Hepatocyte (in vitro differentiated cells): Measurements from ENCODE around the gene ANKRD44. TPM values are rescaled to one million over a fixed set of nuclear protein-coding genes. Genes with fewer than 3 reads are reported as not detected.

Experiments used
- DNase-seq: peaks from one replicate; pipeline ENCODE4 v3.0.0-alpha.2; 2016; ENCODE audit warnings: low spot score
- H2AFZ ChIP-seq: fragments of 200-600 bp; sonication (generic); 2 replicates; pipeline ENCODE4 v1.6.0; 2016; ENCODE audit warnings: antibody characterized with exemption, mild to moderate bottlenecking
- H3K27ac ChIP-seq: fragments of 200-600 bp; sonication (generic); 2 replicates; pipeline ENCODE4 v1.5.1; 2016; ENCODE audit warnings: mild to moderate bottlenecking
- H3K27me3 ChIP-seq: fragments of 200-600 bp; sonication (generic); 2 replicates; pipeline ENCODE4 v1.6.1; 2016
- H3K36me3 ChIP-seq: fragments of 200-600 bp; sonication (generic); replicated peaks from 2 replicates; pipeline ENCODE4 v1.5.1; 2016; ENCODE audit warnings: low read depth; ENCODE audit not compliant: insufficient read depth
- H3K4me1 ChIP-seq: fragments of 200-600 bp; sonication (generic); 2 replicates; pipeline ENCODE4 v1.5.1; 2016; ENCODE audit warnings: mild to moderate bottlenecking, moderate library complexity; ENCODE audit not compliant: insufficient read depth
- H3K4me2 ChIP-seq: fragments of 200-600 bp; sonication (generic); 2 replicates; pipeline ENCODE4 v1.6.0; 2016
- H3K4me3 ChIP-seq: fragments of 200-600 bp; sonication (generic); 2 replicates; pipeline ENCODE4 v1.5.1; 2016; ENCODE audit warnings: mild to moderate bottlenecking
- H3K79me2 ChIP-seq: fragments of 200-600 bp; sonication (generic); 2 replicates; pipeline ENCODE4 v1.6.0; 2017; ENCODE audit warnings: mild to moderate bottlenecking
- H3K9me2 ChIP-seq: fragments of 200-600 bp; sonication (generic); replicated peaks from 2 replicates; pipeline ENCODE4 v1.6.0; 2017; ENCODE audit warnings: mild to moderate bottlenecking; ENCODE audit not compliant: insufficient read depth
- H3K9me3 ChIP-seq: fragments of 200-600 bp; sonication (generic); 2 replicates; pipeline ENCODE4 v1.5.1; 2016; ENCODE audit warnings: low read depth, mild to moderate bottlenecking
- H4K20me1 ChIP-seq: fragments of 200-600 bp; sonication (generic); 2 replicates; pipeline ENCODE4 v1.6.0; 2016; ENCODE audit warnings: mild to moderate bottlenecking; ENCODE audit not compliant: insufficient read depth, poor library complexity, severe bottlenecking
- CTCF ChIP-seq: fragments of 200-600 bp; sonication (generic); IDR thresholded peaks from 2 replicates; pipeline ENCODE4 v1.5.1; 2016; ENCODE audit warnings: antibody characterized with exemption, mild to moderate bottlenecking; ENCODE audit not compliant: poor library complexity
- EZH2 ChIP-seq: fragments of 200-600 bp; sonication (generic); IDR thresholded peaks from 2 replicates; pipeline ENCODE4 v1.6.1; 2016; ENCODE audit warnings: antibody characterized with exemption, mild to moderate bottlenecking, borderline replicate concordance
- EZH2phosphoT487 ChIP-seq: fragments of 200-600 bp; sonication (generic); IDR thresholded peaks from one replicate; pipeline ENCODE4 v1.6.1; 2018; ENCODE audit warnings: antibody characterized with exemption, mild to moderate bottlenecking, low read depth, moderate library complexity; ENCODE audit not compliant: unreplicated experiment, severe bottlenecking
- WGBS: methylation state at CpG from one replicate; pipeline ENCODE4 v1.1.6; 2016; ENCODE audit warnings: low lambda C conversion rate; ENCODE audit errors: missing lambda C conversion rate; 5-methylcytosine and 5-hydroxymethylcytosine counted together
- polyA plus RNA-seq: library from polyadenylated mRNA; unstranded; fragments of >200 nt; fragmentation: Nextera tagmentation; extraction: Ambion mirVana; gene quantifications from 2 replicates; pipeline ENCODE4 v1.2.1, GENCODE V29; 2016
- total RNA-seq: library from RNA; depleted of rRNA; stranded (reverse); fragments of >200 nt; gene quantifications from 2 replicates; pipeline ENCODE4 v1.2.3, GENCODE V29; 2014

ANKRD44 gene
- total and polyA plus RNA-seq, 2 experiments from 2014 or later, result 5.9 to 9.1 TPM

- H3K79me2 ChIP-seq, result no peaks in the 10 kb centered on the region
- DNase-seq, result no peak
- WGBS, result 90% methylated on average over 1 of the region's 1 CpG
- H3K4me3 ChIP-seq, result no peak overlapping the region
- peaks cover 9% of the 10 kb centered on the region for H3K9me3 ChIP-seq
- H3K4me1 ChIP-seq, result no peaks in the 10 kb centered on the region
- H3K36me3 ChIP-seq, result no peaks in the 10 kb centered on the region
- no peaks in the 10 kb centered on the region for H3K9me2 ChIP-seq
- H2AFZ ChIP-seq, result no peak overlapping the region
- H3K27ac ChIP-seq, result no peak overlapping the region
- H3K27me3 ChIP-seq, result no peaks in the 10 kb centered on the region
- no peaks in the 10 kb centered on the region for H4K20me1 ChIP-seq
- no peak for TF ChIP-seq CTCF
- TF ChIP-seq EZH2phosphoT487, result no peak
- TF ChIP-seq EZH2, result no peak
- no peak overlapping the region for H3K4me2 ChIP-seq
Observed at GRCh38 chr2:197058777-197059300, 251.7 kb downstream of the ANKRD44 start.

GRCh38 chr2:197057959-197058358, 252.6 kb downstream of the ANKRD44 start:
- Histone ChIP-seq H3K9me2 (no peaks in the 10 kb centered on the region), H3K4me3 (no peak overlapping the region), H3K9me3 (peaks cover 9% of the 10 kb centered on the region), H3K4me1 (no peaks in the 10 kb centered on the region), H3K27ac (no peak overlapping the region), H3K79me2 (no peaks in the 10 kb centered on the region), H3K27me3 (no peaks in the 10 kb centered on the region), H2AFZ (no peak overlapping the region), H3K36me3 (no peaks in the 10 kb centered on the region), H4K20me1 (no peaks in the 10 kb centered on the region), H3K4me2 (no peak overlapping the region)
- no peak for DNase-seq
- TF ChIP-seq EZH2phosphoT487, result no peak
- TF ChIP-seq EZH2, result no peak
- no peak for TF ChIP-seq CTCF
- 80% methylated on average over 2 of the region's 2 CpGs for WGBS

GRCh38 chr2:197055045-197055444, 255.5 kb downstream of the ANKRD44 start:
- no peak overlapping the region for H3K27ac ChIP-seq
- H3K4me1 ChIP-seq, result no peaks in the 10 kb centered on the region
- no peaks in the 10 kb centered on the region for H3K9me2 ChIP-seq
- H3K4me2 ChIP-seq, result no peak overlapping the region
- DNase-seq, result no peak
- H2AFZ ChIP-seq, result no peak overlapping the region
- H3K27me3 ChIP-seq, result no peaks in the 10 kb centered on the region
- H3K36me3 ChIP-seq, result no peaks in the 10 kb centered on the region
- H4K20me1 ChIP-seq, result no peaks in the 10 kb centered on the region
- H3K4me3 ChIP-seq, result no peak overlapping the region
- no peaks in the 10 kb centered on the region for H3K79me2 ChIP-seq
- TF ChIP-seq CTCF, result no peak
- TF ChIP-seq EZH2phosphoT487, result no peak
- TF ChIP-seq EZH2, result no peak
- peaks cover 9% of the 10 kb centered on the region for H3K9me3 ChIP-seq

GRCh38 chr2:197054437-197054836, 256.1 kb downstream of the ANKRD44 start:
- Histone ChIP-seq H3K4me2 (no peak overlapping the region), H2AFZ (no peak overlapping the region), H3K9me2 (no peaks in the 10 kb centered on the region), H3K27me3 (no peaks in the 10 kb centered on the region), H3K4me1 (no peaks in the 10 kb centered on the region), H3K4me3 (no peak overlapping the region), H3K27ac (no peak overlapping the region), H3K36me3 (no peaks in the 10 kb centered on the region), H3K9me3 (peaks cover 9% of the 10 kb centered on the region), H4K20me1 (no peaks in the 10 kb centered on the region), H3K79me2 (no peaks in the 10 kb centered on the region)
- 81% methylated on average over 1 of the region's 1 CpG for WGBS
- TF ChIP-seq EZH2 (no peak), EZH2phosphoT487 (no peak), CTCF (no peak)
- no peak for DNase-seq
